ENCODE data around the gene RNF166.

GRCh38 chr16:88691924-88692560 lies 14.2 kb downstream of the RNF166 start:
- TF ChIP-seq EZH2 (optimal IDR thresholded peaks at IDR 0.05; ENCODE audit: low read depth, low read length) (no peak), EZH2phosphoT487 (IDR thresholded peaks at IDR 0.05; ENCODE audit: low read length) (no peak), CTCF (IDR thresholded peaks at IDR 0.05; ENCODE audit: low read length) (no peak)

Data from MM.1S (cell line).